ENCODE results near the gene CLCNKB.
"Not testable (repeated sequence)": the region's sequence is repeated elsewhere in the genome, so short reads cannot be mapped to it uniquely, and the experiment has no call there.

CLCNKB gene

DNA sequence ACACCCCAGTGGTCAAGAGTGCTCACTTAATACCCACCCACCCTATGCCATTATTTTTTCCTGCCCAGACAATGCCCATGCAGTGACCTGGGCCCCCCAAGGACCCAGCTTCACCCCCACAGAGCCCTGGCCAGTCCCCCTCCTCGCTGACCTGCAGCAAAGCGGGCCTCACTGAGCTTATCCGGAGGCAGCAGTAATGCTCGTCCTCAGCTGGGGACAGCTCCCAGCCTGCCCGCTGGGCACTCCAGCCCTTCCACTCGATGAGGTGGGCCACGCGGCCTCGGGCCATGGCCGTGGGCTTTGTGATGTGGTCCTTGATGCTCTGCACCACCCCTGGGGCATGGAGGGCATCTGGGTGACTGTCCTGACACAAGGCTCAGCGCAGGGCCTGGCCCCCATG lies 7.1 kb upstream of the CLCNKB start:
- not testable (repeated sequence) for DNase-seq

DNA sequence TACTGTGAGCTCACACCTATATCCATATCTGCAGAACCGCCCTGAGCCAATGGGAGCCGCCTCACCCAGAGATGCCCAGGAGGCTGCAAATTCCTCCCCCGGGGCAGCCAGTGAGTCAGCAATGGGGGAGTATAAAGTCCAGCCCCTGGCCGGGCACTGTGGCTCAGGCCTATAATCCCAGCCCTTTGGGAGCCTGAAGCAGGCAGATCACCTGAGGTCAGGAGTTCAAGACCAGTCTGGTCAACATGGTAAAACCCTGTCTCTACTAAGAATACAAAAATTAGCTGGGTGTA lies 5.0 kb upstream of the CLCNKB start:
- no peak for DNase-seq

DNA sequence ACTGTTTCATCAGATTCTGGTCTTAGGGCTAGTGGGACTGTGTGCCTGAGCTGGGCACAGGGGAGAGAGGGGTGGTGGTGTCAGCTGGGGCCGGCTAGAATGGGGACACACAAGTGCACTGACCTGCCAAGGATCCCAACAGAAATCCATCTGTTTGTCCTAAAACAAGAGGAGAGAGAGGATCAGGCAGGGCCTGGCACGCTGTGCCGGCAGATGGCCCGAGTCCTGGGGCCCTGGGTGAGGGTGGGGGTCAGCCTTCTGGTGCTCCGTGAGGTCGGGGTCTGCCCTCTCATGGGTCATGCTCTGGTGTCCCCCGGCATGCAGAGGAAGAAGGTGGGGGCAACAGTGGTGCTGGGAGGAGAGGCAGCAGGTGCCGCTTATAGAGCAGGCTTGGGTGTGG lies 3.7 kb upstream of the CLCNKB start:
- not testable (repeated sequence) for DNase-seq

DNA sequence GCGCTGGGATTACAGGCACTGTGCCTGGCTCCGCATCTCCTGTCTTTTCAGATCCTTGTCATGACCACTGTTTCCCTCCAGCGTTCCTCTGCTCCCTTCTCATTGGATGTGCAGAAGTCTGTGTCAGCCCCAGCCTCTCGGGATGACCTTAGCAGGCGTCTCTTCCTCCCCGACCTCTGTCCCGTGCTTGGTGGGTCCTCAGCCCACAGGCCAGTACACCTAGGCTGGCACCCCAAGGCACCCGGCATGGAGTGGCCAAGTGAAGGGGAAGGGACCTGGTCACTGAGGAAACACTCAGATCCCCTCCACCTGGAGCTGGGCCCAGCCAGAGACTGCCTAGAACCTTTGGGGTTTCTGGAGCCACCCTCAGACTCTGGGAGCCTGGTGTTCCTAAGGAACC lies 2.4 kb upstream of the CLCNKB start:
- no peak for DNase-seq

DNA sequence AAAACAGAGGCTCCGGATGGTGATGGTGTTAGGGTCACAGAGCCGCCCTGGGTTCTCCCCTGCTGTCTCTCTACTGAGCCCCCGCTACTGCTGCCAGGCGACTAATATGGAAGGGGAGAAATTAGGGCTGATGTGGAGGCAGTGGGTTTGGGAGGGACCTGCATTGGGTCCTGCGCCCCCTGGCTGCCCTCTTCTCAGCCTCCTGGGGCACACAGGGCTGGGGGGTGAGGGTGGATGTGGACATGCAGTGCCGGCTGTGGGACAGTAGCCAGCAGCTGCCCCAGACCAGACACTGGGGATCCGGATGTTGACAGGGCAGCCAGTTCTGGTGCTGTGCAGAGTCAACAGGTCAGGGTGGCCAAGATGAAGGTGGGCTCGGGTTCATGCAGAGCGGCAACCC lies 1.5 kb upstream of the CLCNKB start:
- no peak for DNase-seq

DNA sequence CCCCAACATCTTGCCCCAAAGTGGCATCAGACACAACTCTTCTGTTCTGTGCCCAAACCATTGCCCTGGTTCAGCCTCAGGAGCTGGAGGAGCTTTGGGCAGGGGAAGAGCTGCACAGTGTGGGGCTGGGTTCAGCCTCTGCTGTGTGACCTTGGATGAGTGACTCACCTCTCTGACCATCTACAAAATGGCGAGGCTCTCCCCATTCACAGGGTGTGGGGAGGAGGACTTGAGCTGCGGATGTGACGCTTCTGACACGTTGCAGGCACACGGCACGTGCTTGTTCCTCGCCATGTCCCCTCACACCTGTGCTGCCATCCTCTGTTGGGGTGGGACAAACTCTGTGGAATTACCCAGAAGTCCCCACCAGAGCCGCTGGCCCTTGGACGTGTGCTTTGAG lies 928 bp upstream of the CLCNKB start:
- not testable (repeated sequence) for DNase-seq

DNA sequence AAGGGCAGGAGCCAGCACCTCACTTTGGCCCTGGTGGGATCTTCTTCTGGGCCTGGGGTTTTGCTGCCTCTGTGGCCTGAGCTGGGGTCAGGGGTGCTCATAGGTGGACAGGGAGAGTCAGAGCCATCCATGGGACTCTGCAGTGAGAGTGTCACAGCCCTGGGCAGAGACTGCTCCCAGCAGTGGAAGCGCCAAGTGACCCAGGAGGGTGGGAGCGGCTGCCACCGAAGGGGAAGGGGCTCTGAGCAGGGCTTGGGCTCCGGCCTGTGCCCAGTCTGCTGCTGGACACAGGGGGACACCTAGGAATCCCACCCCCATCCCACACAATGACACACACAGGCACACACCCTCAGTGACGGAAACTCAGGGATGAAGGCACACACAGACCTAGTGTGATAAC lies 368 bp downstream of the CLCNKB start:
- DNase-seq: no peak

DNA sequence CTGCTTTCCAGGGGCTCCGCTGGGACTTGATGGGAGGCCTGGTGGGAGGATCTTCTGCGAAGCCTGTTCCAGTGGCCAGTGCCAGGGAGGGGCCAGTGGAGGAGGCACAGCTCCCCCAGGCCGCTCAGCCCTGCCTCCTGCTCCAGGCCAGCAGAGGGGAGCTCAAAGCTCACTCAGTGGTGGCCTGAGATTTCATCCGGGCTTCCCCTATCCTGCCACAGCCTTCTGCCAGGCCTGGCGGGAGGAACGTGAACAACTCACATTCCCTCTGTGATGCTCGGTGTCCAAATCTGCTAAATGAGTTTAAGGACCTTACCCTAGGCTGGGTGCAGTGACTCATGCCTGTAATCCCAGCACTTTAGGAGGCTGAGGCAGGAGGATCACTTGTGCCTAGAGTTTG lies 3.3 kb downstream of the CLCNKB start:
- DNase-seq: no peak

DNA sequence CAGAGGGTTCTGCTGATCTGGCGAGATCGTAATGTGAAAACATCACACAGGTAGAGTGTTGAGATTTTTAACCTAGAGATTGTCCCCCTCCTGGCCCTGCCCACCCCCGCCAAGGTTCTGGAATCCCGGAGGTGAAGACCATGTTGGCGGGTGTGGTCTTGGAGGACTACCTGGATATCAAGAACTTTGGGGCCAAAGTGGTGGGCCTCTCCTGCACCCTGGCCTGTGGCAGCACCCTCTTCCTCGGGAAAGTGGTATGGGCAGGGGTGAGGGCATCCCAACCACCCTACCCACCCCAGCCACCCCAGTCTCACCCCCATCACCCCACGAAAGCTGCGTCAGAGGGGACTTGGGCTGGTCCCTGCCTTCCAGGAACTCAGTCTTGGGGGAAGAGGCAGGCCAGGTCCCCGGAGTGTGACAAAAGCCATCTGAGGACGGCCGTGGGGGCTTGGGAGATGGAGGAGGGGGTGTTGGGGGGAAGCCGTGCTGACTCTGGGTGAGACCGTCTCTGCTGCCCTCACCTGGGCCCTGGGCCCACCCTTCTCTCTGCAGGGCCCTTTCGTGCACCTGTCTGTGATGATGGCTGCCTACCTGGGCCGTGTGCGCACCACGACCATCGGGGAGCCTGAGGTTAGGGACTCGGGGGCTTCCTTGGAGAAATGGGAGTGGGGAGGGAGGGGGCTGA lies 4.4 kb downstream of the CLCNKB start:
- DNase-seq: no peak

DNA sequence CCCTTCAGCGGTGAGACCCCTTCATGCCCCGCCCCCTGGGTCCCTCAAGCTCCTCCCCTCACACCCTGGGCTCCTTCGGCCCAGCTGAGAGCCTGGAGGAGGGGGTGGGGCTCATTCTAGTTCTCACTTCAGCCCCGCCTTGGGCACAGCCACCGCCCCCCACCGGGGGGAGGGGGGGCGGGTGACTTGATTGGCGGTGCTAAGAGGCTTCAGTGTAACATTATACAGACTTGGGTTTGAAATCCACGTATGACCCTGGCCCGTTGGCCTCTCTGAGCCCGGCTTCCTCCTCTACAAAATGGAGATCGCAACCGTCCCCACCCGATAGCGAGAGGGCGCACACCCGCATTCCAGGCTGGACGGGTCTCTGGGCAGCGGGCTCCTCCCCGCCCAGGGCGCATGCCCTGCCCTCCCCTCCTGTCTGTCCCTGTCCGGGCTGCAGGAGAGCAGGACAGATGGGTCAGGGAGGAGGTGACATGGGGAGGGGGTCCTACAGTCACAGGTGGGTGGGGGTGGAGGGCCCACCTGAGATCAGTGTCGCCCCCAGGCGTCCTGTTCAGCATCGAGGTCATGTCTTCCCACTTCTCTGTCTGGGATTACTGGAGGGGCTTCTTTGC lies 5.1 kb downstream of the CLCNKB start:
- peak; percentile 69 for DNase-seq

DNA sequence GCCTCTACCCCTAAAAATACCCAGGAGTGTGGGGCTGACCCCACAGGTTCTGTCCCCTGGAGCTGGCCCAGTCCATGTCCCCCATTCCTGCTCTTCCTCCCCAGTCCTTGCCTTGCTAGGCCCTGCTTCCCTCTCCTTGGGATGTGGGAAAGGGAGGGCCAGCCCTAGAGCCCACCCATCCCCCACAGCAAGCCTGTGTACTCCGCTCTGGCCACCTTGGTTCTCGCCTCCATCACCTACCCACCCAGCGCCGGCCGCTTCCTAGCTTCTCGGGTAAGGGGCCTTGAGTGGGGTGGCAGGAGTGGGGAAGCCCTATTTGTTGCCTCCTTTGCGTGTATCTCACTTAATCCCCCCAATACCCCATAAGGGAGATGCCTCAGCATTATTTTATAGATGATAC lies 6.7 kb downstream of the CLCNKB start:
- DNase-seq: no peak

DNA sequence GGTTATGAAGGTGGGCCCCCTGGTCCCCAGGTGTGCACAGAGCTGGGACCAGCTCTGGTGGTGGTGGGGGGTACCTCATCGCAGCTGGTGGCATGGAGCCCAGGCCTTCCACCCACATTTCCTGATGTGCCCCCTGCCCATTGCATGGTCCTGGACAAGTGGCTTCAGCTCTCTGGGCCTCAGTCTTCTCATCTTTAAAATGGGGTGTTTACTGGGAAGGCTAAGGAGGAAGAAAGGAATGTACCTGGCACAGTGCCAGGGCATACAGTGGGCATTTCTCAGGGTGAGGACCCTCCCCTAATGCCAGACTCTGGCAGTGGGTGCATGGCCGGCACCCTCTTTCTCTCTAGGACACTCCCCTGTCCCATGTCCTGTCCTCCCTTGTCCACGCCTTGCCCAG lies 7.5 kb downstream of the CLCNKB start:
- no peak for DNase-seq

DNA sequence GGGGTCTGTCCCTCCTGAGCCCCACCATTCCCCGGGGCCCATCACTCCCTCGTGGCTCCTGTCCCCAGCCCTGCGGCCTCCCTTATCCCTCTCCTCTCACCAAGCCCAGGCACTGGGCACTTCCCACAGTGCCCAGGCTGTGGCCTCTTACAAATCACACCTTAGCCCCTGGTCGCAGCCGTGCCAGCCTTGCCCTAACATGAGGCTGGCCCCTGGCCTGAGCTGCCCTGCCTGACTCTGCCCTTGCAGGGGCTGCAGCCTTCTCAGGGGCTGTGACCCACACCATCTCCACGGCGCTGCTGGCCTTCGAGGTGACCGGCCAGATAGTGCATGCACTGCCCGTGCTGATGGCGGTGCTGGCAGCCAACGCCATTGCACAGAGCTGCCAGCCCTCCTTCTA lies 8.4 kb downstream of the CLCNKB start:
- not testable (repeated sequence) for DNase-seq

DNA sequence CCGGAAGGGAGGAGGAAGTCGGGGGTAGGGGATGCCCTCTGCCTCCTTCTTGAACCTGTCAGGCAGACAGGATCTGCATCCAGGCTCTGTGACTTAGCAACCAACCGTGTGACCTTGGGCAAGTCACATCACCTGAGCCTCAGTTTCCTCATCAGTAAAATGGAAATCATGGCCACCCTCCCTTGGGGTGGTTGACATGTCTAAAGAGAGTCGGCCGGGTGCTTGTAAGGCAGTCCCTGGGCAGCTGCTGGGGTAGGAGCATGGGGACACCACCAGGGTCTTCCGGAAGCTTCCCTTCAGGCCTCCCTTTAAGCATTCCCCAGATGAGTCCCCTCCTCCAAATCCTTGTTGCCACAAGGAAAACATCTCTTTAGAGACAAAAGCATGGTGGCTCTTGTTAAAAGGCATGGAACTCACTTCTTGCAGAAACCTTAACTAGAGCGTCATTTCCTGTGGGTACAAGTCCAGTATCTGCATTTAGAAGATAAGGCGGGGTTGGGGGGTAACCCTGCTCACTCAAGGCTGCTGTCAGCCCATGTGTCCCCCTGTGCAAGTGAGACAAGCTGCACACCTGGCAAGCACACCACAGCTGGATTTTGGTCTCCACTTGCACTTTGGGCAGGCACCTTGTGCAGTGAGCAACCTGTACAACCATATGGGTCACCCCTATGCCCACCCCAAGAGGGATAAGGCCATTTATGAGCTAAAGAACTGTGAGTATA lies 10.4 kb downstream of the CLCNKB start:
- no peak for DNase-seq

DNA sequence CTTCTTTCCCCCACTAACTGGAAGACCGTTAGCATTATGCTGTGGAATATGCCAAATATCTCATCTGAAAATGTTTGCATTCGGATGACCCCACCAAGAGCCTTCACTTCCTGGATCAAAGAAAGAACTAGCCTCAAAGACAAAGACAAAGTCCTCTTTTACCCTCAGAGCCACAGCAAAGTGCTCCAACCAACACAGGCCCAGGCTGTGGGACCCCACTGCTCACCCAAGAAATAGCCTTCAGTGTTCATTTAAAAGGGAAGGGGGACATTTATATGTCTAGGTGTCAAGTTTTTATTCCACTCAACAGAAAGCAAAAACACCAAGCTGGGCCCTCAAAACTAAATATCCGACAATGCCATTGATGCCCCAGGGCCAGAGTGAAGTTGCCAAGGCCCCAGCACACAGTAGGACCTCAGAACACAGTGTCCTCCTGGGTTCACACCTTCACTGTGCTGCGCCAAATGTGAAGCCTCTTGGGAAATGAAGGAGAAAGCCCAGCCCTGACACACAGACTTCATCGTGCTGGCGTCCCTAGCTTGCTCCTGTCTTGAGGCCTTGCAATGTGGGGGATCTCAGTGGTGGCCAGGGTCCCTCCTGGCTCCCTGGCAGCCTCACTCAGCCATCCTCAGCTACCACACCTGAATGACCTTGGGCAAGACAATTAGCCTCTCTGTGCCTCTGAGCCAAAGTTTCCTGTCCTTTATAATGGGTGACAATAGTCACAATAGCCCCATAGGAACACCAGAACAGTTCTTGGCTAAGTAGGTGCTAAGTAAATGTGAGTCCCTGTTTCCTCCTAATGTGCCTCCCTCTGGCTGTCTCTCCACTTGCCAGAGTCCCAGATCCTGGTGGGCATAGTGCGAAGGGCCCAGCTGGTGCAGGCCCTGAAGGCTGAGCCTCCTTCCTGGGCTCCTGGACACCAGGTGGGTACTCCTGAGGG lies 11.3 kb downstream of the CLCNKB start:
- no peak for DNase-seq

DNA sequence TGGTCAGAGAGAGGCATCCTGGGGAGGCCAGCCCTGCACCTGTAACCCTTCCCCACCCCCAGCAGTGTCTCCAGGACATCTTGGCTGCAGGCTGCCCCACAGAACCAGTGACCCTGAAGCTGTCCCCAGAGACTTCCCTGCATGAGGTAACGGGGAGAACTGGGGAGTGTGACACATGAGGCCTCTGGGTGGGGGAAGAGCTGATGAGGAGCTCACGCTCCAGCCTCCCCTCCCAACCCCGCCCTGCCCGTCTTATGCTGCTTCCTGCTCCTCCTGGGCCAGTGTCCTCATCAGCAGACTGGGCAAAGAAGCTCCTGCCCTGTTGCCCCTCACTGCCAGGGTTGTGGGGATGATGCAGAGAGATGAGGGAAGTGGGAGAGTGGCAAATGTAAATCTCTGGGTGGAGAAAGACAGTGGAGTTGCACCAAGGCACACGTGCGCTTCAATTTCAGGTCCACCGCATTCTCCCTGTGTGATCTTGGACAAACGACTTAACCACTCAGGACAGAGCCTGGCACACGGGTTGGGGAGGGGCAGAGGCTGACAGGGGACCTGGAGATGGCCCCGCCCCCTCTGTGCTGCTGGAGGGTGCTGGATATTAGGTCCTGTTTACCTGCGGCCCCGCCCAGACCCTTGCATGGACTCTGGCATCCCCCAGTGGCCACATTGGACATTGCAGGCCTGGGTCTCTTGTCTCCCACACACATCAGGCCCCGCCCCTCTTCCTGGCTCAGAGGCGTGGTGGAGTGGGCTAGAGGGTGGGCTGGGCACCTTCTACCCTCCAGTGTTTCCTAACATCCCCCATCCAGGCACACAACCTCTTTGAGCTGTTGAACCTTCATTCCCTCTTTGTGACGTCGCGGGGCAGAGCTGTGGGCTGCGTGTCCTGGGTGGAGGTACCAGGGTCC lies 12.3 kb downstream of the CLCNKB start:
- peak; percentile 91 for DNase-seq

DNA sequence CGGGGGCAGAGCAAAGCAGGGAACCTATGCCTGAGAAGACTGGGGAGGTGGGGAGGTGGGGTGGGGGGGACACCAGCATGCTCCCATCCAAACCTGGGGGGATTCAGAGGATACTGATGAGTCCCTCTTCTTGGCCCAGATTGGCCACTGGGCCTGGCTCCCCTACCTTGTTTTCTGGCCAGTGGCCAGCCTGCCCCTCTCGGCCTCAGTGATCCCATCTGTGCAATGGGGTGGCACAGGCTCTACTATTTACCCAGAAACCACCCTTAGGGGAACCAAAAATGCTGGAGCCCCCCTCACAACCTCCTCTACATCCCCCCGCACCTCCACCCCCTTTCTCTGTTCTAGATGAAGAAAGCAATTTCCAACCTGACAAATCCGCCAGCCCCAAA lies 12.9 kb downstream of the CLCNKB start:
- not testable (repeated sequence) for DNase-seq

DNA sequence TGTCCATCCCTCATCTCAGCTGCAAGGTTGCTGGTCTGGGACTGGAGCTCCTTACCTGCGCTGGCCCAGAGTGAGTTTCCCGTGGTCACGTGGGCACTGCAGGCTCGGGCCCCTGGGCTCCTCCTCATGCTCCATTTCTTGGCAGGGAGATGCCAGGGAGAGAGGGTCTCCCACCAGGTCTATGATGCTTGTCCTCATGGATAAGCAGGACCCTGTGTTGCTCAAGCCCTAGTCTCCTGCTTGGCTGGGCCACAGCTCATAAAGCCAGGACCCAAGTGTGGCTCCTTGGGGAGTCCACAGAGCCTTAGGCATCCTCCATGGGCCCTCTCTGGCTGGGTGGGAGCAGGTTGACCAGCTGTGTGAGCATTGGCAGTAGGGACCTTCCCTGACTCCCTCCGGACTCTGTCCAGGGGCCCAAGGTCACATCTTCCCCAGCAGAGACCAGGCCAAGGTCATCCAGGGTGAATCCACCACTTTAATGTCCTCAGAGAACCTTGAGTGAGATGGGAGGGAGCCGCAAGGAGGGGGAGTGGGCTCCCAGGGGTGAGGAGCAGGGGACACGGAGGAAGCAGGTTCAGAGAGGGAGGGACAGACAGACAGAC lies 13.8 kb downstream of the CLCNKB start:
- not testable (repeated sequence) for DNase-seq

DNA sequence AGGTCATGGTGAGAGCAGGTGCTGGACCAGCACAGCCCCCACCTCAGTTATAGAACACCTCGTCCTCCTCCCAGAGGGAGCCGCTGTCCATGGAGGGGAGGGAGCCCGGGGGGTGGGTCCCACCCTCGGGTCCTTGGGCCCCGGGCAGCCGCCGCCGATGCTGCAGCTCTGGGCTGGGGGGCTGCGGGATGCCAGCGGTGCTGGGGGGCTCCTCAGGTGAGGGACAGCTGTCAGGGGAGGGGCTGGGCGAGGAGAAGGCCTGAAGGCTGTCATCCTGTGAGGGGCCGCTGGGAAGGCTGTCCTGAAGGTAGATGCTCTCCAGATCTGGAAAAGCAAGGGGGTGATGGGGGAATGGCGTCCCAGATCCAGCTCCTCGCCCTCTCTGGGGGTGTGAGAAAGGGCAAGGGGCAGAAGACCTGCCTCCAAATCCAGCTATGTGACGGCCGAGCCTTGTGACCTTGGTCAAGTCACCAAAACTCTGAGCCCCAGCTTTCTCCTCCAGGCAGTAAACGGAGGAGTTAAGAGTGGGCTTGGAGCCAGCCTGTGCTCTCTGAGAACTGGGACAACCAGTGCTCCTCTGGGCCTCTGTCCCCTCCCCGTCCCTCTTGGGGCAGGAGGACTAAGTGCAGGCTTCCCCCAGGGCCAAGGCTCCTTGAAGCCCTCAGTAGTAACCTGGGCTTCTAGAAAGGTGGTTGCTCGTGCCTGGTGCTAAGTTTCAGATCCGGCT lies 15.0 kb downstream of the CLCNKB start:
- not testable (repeated sequence) for DNase-seq

DNA sequence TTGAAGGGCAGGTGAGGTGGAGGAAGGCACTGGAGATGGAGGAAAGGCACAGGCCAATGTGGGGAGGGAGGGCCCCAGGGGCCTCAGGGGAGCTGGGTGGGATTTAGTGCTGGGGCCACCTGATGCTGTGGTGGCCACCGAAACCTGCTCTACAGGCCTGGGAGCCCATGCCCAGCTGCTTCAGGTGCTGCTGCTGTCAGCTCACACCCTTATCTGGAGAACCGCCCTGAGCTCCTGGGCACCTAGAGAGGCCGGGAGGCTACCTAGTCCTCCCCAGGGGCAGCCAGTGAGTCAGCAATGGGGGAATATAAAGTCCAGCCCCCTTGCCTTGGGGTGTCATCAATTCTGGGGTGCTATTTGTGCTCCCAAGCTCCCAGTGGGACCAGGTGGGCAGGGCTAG lies 17.7 kb downstream of the CLCNKB start:
- DNase-seq: no peak

All from CD4-positive, alpha-beta T cell treated with Interleukin-17A for 4 hours (primary cell).